C1 segment of cervical spinal cord (tissue), 14 donors: ENCODE measurements around the gene GPC6.

ENCODE experiments used
- DNase-seq, 14 donors: peaks; one replicate each; lab custom pipeline; 2025; lab: John Stamatoyannopoulos, UW

GPC6 gene

DNA sequence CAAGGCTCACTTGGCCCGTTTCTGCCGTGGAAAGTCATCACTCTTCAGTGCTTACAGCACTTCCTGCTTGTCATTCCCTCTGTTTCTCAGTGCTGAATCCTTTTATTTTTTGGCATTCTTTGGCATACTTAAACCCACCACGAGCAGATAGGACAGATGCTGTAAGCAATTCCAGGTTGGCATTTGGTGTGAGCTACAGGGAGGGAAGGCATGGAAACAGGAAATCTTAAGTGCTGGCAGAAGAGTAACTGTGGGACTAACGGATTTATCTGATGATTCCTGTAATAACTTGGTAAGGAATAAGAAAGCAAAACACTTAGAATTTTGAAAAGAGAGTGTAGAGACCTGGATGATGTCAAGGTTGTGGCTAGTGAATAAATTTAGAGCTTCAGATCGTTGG, 273.4 kb downstream of the GPC6 start:
- no peak for DNase-seq

DNA sequence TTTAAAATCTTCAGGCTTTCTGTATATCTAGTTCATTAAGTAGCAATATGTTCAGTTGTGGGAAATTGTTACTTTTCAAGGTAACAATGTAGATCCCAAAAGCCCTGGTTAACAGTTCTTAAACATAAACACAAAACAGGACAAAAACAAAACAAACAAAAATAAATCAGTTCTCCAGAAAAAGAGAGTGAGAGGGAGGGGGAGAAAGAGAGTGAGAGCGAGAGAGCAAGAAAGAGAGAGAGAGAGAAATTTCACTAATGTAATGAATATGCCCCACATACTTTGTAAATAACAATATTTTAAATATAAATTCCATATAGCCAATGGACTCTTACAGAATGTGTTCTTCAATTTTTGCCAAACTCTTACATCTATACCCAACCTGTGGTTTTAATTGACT, 275.5 kb downstream of the GPC6 start:
- no peak for DNase-seq

DNA sequence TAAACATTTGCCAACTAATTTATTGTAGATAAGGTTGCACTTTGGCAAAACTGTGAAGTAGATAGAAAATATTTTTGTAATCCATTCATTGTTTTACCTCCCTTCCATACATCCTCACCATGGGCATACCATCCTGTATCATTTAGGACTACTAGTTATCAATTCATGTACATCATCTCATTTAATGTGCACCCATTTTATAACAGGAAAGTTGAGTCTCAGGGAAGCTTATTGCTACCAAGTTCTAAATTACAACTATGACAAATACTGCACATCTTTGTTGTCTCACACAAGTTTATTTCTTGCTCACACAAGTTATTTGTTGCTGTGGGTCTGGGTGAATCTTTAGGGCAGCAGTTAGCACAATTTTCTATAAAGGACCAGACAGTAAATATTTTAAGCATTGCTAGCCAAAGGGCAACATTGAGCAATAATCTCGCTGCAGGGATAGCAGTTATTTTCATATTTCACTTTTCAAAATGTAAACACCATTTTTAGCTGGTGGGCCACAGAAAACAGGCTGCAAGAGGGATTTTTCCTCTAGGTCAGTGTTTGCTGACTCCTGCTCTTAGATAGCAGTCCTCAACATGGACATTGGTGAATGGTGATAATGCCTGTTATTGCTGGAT, 276.5 kb downstream of the GPC6 start:
- no peak for DNase-seq

DNA sequence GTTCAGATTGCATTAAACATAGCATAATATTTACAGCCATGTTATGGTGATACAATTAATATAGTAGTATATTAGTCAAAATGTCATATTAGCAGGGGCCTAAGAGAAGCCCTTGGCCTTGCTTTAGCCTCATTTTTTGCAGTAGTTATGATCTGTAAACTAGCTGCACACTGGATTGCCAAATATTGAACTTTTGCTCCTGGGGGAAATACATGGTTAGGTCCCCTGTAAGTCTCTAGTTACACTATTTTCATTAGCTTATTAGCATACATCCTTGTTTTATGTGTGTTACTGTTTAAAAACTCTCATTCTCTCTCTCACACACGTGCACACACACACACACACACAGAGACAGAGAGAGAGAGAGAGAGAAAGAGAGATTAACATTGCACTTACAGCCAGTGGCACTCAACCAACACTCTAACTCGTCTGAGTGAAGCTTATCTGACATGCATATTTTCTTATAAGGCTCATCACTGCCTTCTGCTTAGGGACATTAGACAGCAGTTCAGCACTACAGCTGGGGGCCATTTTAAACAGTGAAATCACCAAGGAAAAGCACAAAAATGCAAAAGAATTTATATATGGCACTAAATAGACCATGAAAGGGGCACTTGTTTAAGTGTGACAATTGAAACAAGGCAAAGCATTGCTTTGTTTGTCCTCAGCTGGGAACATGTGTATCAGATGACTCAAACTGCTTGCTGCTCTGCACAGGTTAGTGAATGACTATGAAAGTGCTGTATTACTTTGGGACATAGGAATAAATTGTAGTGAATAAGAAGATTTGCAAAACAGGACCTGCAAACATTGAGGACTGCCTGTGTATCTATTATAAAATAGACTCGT, 278.7 kb downstream of the GPC6 start:
- no peak for DNase-seq

DNA sequence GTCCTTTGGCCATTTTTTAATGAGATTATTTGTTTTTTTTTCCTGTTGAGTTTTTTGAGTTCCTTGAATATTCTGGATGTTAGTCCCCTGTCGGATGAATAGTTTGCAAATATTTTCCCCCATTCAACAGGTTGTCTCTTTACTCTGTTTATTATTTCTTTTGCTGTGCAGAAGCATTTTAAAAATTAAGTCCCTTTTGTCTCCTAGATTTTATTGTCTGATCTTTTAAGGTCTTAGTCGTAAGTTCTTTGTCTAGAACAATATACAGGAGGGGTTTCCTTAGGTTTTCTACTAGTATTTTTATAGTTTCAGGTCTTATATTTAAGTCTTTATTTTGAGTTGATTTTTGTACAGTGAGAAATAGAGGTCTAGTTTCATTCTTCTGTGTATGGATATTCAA, 284.4 kb downstream of the GPC6 start:
- no peak for DNase-seq

DNA sequence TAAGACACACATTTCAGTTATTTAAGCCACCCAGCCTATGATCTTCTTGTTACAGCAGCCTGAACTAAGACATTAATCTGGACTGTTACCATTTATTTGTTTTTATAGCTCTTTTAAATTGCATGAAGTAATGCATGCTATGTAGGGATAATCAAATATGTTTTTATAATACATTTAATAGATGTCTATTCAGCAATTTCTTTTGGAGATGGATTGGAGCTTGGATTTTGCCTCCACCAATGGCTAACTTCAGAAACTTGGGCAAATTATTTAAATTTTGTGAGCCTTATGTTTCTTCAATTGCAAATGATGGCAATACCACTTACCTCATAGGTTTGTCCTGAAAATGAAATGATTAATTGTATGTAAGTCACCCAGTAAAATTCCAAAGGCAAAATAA, 288.7 kb downstream of the GPC6 start:
- no peak for DNase-seq

DNA sequence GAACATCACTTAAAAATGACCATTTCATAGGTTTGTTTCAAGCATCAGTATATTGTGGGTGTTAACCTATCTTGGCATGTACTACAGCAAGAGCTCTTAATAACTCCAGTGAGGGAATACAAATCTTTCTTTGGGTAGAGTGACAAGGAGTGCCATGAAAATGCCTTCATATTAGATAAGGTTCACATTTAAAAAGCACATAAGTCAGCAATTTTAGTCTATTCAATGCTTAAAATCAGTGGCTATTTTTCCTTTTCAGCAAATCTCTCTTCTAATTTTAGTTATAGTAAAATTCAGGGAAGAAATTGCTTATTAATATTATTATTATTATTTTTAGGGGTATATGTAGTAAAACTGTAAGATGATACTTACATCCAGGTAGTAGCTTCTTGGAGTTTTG, 291.1 kb downstream of the GPC6 start:
- DNase-seq: no peak

DNA sequence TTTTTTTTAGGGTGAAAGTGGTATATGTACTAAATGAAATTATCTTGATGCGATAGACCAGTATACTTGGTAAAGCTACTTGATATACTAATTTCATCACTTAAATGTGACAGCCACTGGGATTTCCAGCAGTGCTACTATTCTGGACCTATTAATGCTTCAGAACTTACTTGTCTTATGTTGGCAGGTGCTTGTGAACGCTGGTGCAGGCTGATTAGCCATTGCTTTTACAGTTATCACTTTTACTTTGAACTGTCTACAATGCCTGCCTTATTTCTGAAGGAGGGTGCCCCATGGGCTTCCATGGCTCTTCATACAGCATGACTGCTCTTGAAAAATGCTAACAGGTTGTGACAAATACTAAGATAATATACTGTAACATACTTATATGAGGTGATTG, 294.7 kb downstream of the GPC6 start:
- DNase-seq: no peak

DNA sequence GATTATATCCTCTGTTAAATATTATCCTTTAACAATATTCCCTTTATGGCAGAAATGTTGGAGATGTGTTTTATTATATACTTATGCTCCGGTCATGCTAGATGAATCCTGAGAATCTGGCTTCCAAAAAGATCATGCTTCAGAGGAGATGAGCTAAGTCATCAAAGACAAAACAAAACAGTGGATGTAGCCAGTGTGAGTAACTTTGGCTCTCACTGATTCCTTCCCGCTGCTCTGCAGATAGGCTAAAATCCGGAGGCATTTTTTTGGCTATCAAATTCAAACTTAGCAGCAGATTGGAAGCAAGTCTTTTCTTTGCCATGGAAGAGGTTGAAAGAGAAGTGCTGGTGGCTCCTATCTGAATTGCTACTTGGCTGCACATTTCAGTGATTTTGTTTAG, 295.9 kb downstream of the GPC6 start:
- no peak for DNase-seq

DNA sequence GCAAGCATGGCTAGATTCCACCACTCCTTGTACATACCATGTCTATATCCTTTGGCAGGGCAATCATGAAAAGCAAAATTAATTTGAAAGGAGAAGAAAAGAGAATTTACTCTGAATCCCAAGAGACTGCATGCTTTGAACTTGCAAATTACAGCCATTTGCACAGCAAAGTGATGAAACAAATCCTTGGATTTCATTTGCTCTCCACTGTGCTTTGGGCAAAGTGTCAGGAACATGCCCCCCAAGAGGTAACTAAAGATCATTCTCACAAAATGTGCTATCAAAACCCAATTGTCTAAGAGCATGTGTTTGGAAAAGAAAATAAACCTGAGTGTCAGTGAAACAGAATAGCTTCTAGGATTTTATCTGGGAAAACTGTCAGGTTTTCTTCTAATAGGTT, 298.5 kb downstream of the GPC6 start:
- no peak for DNase-seq

DNA sequence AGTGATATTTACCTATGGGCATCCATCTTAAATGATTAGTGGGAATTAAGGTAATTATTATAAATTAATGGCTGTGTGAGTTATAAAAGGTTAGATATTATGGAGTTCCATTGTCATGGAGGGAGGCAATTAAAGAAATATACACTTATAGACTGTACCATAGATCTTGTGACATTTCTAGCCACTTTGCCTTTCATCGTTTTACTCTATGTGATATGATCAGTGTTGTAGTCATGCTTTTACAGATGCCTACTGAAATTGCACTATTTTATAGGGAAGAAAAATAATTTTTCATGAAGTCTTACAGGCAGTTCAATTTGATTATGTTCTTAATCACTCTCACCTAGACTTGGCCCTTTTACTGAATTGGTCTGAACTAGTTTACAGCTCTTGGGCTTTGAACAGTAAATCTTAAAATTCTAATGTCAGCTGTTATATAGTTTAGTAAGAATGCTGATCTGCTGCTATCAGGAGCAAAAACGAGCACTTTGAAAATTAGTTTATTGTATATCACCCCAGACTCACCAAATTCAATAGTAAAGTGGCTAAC, 301.2 kb downstream of the GPC6 start:
- no peak for DNase-seq

DNA sequence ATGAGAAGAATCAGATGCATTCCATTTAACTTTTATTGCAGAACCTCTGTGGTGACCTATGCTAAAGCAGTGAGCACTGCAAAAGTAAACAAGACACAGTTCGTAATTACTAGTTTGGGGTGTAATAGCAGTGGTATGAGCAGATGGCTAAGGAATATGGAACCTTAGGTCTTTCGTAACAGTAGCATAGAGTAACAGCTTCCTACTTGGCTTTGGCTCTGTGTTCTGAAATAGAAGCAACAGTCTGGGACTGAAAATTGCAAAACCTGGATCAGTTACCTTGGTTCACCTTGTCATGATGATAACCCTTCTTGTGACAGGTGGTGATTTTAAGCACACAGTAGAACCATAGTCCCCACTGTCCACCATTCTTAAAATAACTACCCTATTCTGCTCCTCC, 303.4 kb downstream of the GPC6 start:
- no peak for DNase-seq

DNA sequence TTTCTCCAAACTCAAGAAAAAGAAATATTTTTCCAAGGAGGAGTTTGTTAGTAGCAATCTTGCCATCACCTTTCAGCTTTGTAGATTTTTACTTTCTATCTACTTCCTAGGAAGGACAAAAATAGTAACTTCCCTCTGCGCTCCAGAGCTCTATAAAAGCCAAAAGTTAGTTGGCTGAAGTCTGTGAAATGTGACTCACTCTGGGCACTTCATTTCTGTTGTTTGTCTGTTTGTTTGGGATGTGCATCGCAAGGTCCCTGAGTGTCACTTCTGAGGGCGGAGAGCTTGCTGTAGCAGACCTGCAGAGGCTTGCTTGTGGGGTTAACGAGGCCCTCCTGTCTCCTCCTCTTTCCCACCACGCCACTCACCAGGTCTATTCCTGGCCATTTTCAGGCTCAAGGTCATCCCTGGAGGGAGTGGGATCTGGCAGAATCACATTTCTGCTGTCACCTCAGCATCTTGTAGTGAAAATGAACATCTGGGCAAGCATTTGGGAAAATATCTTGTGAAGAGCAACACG, 307.6 kb downstream of the GPC6 start:
- peak in 1 of 14 donors; percentile 0 for DNase-seq

DNA sequence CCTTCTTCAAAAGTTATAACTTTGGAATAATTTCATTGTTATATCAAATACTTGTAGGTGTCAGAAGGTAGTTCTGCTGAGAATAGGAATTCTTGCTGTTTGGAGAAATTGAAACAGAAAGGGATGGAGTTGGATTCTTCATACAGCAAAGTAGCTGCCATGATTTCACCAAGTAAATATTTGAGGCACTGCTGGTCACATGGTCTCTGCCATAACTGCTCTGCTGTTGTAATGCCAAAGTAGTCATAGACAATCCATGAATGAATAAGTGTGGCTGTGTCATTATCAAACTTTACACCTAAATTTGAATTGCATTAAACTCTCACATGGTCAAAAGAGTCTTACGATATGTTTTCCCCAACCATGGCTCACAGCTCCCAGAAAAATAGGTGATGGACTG, 308.6 kb downstream of the GPC6 start:
- DNase-seq: no peak

DNA sequence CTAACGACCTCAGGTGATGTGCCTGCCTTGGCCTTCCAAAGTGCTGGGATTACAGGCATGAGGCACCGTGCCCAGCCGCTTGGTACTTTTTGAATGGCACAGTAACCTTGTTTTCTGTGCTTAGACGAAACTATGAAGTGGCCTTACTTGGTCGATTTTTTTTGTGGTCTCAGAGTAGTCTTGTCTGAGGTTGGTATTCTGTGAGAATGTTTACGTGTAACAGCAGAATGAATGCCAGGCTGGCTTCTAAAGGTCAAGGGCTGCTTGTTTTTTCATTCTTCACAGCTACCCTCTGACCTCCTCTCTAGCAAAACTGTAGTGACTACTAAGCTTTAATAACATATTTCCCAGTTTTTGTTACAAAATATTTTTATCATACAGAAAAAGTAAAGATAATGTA, 313.3 kb downstream of the GPC6 start:
- DNase-seq: no peak

DNA sequence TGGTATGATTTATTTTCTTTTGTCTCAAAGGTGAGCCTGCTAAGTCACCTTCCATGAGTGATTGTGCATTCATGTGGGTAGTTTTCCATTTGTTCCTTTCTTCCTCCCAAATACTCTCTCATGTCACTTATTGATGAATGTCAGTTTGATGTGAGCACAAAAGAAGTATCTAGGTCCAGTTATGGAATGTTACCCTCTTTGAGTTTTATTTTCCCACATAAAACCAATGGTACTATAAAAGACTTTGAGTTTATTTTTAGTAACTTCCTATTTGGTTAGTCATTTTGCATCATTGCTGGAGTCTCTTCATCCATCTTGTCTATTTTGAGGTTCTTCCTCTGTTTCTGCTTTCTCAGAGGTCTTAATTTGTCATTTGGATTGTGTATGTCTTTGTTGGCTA, 321.3 kb downstream of the GPC6 start:
- no peak for DNase-seq

DNA sequence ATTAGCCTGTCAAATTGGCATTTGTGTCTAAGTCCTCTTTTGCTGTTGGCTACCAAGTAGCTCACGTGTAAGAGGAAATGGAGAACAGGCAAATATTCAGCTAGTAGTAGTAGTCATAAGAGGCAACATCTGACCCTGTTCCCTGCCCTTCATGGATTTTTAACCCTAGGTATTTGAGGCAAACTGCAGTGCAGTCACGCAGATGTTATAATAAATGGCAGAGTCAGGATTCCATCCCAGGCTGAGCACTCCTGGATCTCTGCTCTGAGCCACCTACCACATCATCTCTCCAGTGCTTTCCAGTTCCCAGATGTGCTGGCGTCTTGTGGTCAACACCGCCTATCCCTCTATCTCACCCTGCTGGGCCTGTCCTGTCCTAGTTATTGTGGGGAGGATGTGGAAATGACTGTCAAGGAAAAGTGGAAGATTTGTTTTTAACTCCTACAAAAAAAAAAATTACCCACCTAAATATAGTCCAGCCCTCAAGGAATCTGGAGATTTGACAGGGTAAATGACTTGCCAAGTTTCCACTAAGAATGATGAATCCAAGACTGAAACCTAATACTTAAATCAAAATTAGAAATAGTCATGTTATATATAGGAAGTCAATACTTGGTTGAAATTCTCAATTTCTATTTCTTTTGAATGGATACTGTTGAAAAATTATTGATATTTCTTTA, 322.9 kb downstream of the GPC6 start:
- no peak for DNase-seq

DNA sequence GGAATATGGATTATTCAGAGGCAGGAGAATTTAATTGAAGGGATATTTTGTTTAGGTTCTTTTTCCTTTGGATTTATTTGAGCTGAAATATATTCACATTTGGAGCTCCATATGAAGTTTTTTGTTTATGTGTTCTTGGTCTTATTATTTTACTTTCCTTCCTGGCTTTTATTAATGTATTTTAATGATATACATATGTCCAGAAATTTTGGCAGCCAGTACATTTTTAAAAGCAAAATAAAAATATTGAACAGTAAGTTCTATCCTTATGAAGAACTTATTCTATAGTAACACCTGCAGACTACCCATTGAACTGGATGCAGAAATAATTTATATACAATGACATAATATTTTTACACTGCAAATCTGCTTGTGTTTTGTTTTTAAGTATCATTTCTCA, 323.6 kb downstream of the GPC6 start:
- no peak for DNase-seq

DNA sequence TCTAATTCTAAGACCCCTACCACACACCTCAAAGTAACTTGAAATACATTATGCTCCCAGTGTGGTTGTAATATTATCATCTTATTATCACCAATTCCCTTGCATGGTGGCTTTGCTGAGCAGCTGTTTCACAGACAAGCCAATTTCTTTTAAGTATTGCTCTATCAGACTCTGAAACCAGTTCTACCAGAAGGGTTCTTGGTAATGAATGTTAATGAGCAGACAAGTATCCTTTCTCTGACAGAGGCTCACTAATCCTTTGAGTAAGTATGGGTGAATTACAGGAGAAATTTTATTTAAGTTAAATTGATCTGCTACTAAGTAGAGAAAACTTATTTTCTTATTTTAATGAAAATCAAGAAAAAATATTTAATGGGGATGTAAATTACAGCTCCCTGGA, 326.0 kb downstream of the GPC6 start:
- no peak for DNase-seq

DNA sequence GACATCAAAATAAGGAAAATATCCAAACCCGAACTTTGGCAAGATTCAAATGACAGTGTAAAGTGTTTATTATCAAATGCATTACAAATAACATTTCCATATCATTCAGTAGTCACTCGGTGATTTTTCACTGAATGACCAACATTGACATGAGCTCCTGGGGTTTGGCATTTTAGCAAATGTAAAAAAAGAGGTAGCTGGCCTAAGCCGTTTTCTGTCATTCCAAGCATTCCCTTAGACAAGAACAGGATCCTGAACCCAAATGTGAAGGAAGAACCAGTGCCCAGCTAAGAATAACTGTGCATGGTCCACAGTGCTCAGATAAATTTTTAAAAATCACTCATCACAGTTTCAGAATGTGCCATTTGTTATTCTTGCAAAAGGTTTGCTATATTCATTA, 327.9 kb downstream of the GPC6 start:
- no peak for DNase-seq

DNA sequence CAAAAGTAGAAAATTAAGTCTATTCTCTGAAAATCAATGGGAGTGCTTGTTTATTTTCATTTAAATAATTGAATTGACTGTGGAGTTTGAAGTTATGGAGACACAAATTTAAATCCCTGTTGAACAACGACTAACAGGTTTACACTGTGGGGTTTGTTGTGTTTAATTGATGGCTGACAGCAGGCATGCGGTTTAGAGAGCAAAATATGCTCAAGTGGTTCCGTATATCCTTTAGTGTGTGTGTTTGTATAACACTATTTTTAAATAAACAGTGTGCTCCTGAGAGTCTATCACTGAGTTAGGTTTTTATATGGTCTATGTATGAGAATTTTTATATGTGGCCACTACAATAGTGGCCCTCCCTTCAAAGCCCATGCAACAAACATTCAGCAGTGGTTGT, 332.0 kb downstream of the GPC6 start:
- no peak for DNase-seq

DNA sequence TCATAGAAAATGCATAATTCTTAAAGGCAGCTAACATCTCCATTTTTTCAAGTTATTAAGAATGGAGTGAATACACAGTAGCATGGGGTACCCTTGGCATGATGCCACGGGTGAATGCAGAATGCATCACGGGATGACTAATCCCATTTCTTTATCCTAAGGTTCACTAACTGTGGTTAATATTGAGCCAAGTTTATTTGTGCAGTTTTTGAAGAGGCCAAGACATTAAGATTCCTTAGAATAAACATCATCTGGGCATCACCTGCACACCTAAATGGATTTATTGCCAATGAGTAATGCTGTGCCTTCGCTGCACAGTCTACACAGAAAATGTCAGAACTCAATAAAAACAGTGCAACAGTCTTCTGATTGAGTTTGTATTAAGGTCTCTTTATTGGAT, 333.1 kb downstream of the GPC6 start:
- no peak for DNase-seq
